Smooth muscle cell (in vitro differentiated cells): ENCODE data around the gene SLC22A23. TPM values are rescaled to one million over a fixed set of nuclear protein-coding genes. Genes with fewer than 3 reads are reported as not detected.

ENCODE experiments used
- DNase-seq: peaks from one replicate; lab custom pipeline; 2025; ENCODE audit not compliant: unreplicated experiment; lab: John Stamatoyannopoulos, UW
- H2AFZ ChIP-seq: fragments of 200-600 bp; sonication (generic); 2 replicates; pipeline ENCODE4 v1.6.0; 2016; ENCODE audit warnings: antibody characterized with exemption, low read depth, mild to moderate bottlenecking
- H3F3A ChIP-seq: fragments of 200-600 bp; sonication (generic); 2 replicates; pipeline ENCODE4 v1.6.0; 2017; ENCODE audit warnings: antibody characterized with exemption, low read depth
- H3K27ac ChIP-seq: fragments of 200-600 bp; sonication (generic); 2 replicates; pipeline ENCODE4 v1.5.1; 2016; ENCODE audit warnings: low read depth, mild to moderate bottlenecking
- H3K27me3 ChIP-seq: fragments of 200-600 bp; sonication (generic); 2 replicates; pipeline ENCODE4 v1.6.1; 2016; ENCODE audit warnings: low read depth, mild to moderate bottlenecking
- H3K36me3 ChIP-seq: fragments of 200-600 bp; sonication (generic); 2 replicates; pipeline ENCODE4 v1.5.1; 2016; ENCODE audit warnings: low read depth
- H3K4me1 ChIP-seq: fragments of 200-600 bp; sonication (generic); 2 replicates; pipeline ENCODE4 v1.5.1; 2016; ENCODE audit warnings: low read depth
- H3K4me2 ChIP-seq: fragments of 200-600 bp; sonication (generic); 2 replicates; pipeline ENCODE4 v1.6.0; 2016; ENCODE audit warnings: mild to moderate bottlenecking
- H3K4me3 ChIP-seq: fragments of 200-600 bp; sonication (generic); 2 replicates; pipeline ENCODE4 v1.5.1; 2016; ENCODE audit warnings: mild to moderate bottlenecking
- H3K79me2 ChIP-seq: fragments of 200-600 bp; sonication (generic); 2 replicates; pipeline ENCODE4 v1.6.0; 2016; ENCODE audit warnings: low read depth, mild to moderate bottlenecking
- H3K9ac ChIP-seq: fragments of 200-600 bp; sonication (generic); 2 replicates; pipeline ENCODE4 v1.6.0; 2016; ENCODE audit warnings: low read depth
- H3K9me3 ChIP-seq: fragments of 200-600 bp; sonication (generic); replicated peaks from 2 replicates; pipeline ENCODE4 v1.5.1; 2016; ENCODE audit warnings: low read depth
- H4K20me1 ChIP-seq: fragments of 200-600 bp; sonication (generic); 2 replicates; pipeline ENCODE4 v1.6.0; 2016; ENCODE audit warnings: low read depth
- WGBS: methylation state at CpG from one replicate; pipeline ENCODE4 v1.1.7; 2016; ENCODE audit warnings: low lambda C conversion rate; 5-methylcytosine and 5-hydroxymethylcytosine counted together
- polyA plus RNA-seq: library from polyadenylated mRNA; unstranded; fragments of >200 nt; fragmentation: Nextera tagmentation; extraction: Ambion mirVana; gene quantifications from 2 replicates; pipeline ENCODE4 v1.2.1, GENCODE V29; 2016
- total RNA-seq: library from RNA; depleted of rRNA; stranded (reverse); fragments of >200 nt; gene quantifications from 2 replicates; pipeline ENCODE4 v1.2.3, GENCODE V29; 2014
- TF ChIP-seq, protein P1 (sequence below): fragments of 200-600 bp; sonication (generic); IDR thresholded peaks from 2 replicates; pipeline ENCODE4 v1.5.1; 2017; ENCODE audit warnings: borderline replicate concordance, mild to moderate bottlenecking, antibody characterized with exemption; ENCODE audit not compliant: insufficient read depth, poor library complexity, severe bottlenecking

SLC22A23 gene
- total and polyA plus RNA-seq, 2 experiments from 2014 or later, result 1.6 to 3.8 TPM

DNA sequence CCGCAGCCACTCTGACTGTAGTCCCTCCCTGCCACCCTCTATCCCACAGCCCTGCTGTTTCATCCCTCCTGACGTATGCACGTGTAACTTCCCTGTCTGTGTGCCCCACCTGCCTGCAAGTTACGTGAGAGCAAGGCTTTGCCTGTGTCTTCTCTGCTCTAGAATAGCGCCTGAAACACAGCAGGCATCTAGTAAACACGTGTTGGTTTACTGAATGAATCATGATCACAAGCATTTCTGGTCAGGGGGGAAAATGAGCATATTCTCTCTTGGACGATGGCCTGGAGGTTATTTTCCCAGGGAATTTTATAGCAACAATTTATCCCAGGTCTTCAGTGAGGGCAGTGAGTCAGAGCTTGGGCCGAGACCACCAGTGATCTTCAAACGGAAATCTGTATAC lies 159.8 kb downstream of the SLC22A23 start:
- WGBS, result 85% methylated on average over 9 of the region's 9 CpGs
- DNase-seq, result no peak
- H3K27me3 ChIP-seq, result no peaks in the 10 kb centered on the region
- no peaks in the 10 kb centered on the region for H3K36me3 ChIP-seq
- H3K9me3 ChIP-seq, result no peaks in the 10 kb centered on the region
- no peak overlapping the region for H3K4me2 ChIP-seq
- no peaks in the 10 kb centered on the region for H3K4me1 ChIP-seq
- no peak overlapping the region for H3K27ac ChIP-seq
- no peak overlapping the region for H3K9ac ChIP-seq
- no peaks in the 10 kb centered on the region for H3F3A ChIP-seq
- TF ChIP-seq, protein P1, sequence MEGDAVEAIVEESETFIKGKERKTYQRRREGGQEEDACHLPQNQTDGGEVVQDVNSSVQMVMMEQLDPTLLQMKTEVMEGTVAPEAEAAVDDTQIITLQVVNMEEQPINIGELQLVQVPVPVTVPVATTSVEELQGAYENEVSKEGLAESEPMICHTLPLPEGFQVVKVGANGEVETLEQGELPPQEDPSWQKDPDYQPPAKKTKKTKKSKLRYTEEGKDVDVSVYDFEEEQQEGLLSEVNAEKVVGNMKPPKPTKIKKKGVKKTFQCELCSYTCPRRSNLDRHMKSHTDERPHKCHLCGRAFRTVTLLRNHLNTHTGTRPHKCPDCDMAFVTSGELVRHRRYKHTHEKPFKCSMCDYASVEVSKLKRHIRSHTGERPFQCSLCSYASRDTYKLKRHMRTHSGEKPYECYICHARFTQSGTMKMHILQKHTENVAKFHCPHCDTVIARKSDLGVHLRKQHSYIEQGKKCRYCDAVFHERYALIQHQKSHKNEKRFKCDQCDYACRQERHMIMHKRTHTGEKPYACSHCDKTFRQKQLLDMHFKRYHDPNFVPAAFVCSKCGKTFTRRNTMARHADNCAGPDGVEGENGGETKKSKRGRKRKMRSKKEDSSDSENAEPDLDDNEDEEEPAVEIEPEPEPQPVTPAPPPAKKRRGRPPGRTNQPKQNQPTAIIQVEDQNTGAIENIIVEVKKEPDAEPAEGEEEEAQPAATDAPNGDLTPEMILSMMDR, result no peak
- no peak overlapping the region for H2AFZ ChIP-seq
- no peaks in the 10 kb centered on the region for H3K79me2 ChIP-seq
- H3K4me3 ChIP-seq, result no peak overlapping the region
- H4K20me1 ChIP-seq, result no peaks in the 10 kb centered on the region

DNA sequence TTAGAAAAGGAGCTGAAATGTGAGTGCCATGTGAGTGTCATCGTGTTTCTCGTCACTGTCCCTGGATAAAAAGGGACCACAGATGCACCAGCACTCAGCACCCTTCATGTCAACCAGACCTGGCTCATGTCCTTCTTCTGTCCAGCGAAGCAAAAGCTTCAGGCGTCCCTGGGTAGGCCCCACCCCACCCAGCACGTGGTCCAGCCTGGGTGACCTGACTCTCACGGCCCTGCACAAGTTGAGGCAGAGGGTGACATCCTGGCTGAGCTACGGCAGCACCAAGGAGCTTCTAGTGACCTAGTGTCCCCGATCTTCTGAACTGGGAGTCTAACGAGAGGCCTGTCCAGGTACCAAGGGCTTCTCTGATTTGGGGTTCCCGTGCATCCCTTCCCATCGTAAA lies 160.3 kb downstream of the SLC22A23 start:
- Histone ChIP-seq H4K20me1 (no peaks in the 10 kb centered on the region), H3K4me3 (no peak overlapping the region), H3K27ac (no peak overlapping the region), H3K27me3 (no peaks in the 10 kb centered on the region), H2AFZ (no peak overlapping the region), H3K79me2 (no peaks in the 10 kb centered on the region), H3F3A (no peaks in the 10 kb centered on the region), H3K9ac (no peak overlapping the region), H3K9me3 (no peaks in the 10 kb centered on the region), H3K36me3 (no peaks in the 10 kb centered on the region), H3K4me2 (no peak overlapping the region), H3K4me1 (no peaks in the 10 kb centered on the region)
- TF ChIP-seq, protein P1, result no peak
- DNase-seq, result no peak
- 90% methylated on average over 11 of the region's 11 CpGs for WGBS

DNA sequence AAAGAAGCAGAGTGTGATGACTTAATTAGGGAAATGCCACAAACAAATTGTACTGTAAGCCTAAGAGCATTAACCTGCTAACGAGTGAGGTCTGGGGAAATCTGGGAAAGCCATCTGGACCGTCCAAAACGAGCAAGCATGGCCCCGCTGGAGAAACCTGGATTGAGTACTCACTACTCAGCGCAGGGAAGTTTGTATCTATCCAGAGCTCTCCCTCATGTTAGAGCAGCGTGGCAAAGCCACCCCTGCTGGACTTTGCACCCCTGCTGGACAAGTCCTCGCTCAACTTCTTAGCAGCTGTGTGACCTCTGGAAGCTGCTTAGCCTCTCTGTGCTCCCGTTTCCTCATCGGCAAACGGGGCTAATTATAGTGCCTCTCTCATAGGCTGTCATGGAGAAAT lies 160.8 kb downstream of the SLC22A23 start:
- WGBS, result 91% methylated on average over 10 of the region's 10 CpGs

More for the DNA sequence above, 160.8 kb downstream of the SLC22A23 start:
- TF ChIP-seq, protein P1, result no peak
- Histone ChIP-seq H3K27me3 (no peaks in the 10 kb centered on the region), H3K4me1 (no peaks in the 10 kb centered on the region), H3K79me2 (no peaks in the 10 kb centered on the region), H3K4me2 (no peak overlapping the region), H3K9ac (no peak overlapping the region), H3K9me3 (no peaks in the 10 kb centered on the region), H2AFZ (no peak overlapping the region), H3F3A (no peaks in the 10 kb centered on the region), H4K20me1 (no peaks in the 10 kb centered on the region), H3K4me3 (no peak overlapping the region), H3K27ac (no peak overlapping the region), H3K36me3 (no peaks in the 10 kb centered on the region)
- no peak for DNase-seq
